CD4-positive, alpha-beta T cell treated with Interleukin-15 for 4 hours (primary cell): ENCODE results near the gene RDM1.
"Not testable (repeated sequence)": the region's sequence is repeated elsewhere in the genome, so short reads cannot be mapped to it uniquely, and the experiment has no call there.

ENCODE experiments used
- DNase-seq: peaks from one replicate; pipeline ENCODE4 v3.0.0-alpha.2; 2020; ENCODE audit warnings: low spot score

The RDM1 gene

GRCh38 chr17:35930211-35931065 is at the start of gene RDM1:
Gene RDM1 (minus strand): TSS chr17:35930773. CDS start chr17:35930727, 46 bp downstream.
- DNase-seq: peak; percentile 78

- no peak for DNase-seq
Measured at GRCh38 chr17:35978346-35978745, 47.8 kb upstream of the RDM1 start.

- no peak for DNase-seq
Measured at GRCh38 chr17:35977509-35977908, 46.9 kb upstream of the RDM1 start.

- DNase-seq: no peak
Measured at GRCh38 chr17:35973333-35974260, 43.0 kb upstream of the RDM1 start.

- no peak for DNase-seq
Measured at GRCh38 chr17:35972945-35973332, 42.4 kb upstream of the RDM1 start.

GRCh38 chr17:35972535-35972934 is 42.0 kb upstream of the RDM1 start:
- no peak for DNase-seq

- DNase-seq: no peak
Measured at GRCh38 chr17:35972066-35972465, 41.5 kb upstream of the RDM1 start.

- peak; percentile 80 for DNase-seq
Measured at GRCh38 chr17:35969558-35970380, 39.2 kb upstream of the RDM1 start.

- no peak for DNase-seq
Measured at GRCh38 chr17:35968520-35969054, 38.0 kb upstream of the RDM1 start.

- DNase-seq: no peak
Measured at GRCh38 chr17:35965272-35965671, 34.7 kb upstream of the RDM1 start.

GRCh38 chr17:35963663-35964062 is 33.1 kb upstream of the RDM1 start:
- no peak for DNase-seq

- no peak for DNase-seq
Measured at GRCh38 chr17:35953720-35954119, 23.1 kb upstream of the RDM1 start.

GRCh38 chr17:35949401-35949800 is 18.8 kb upstream of the RDM1 start:
- DNase-seq: no peak

- DNase-seq: no peak
Measured at GRCh38 chr17:35948092-35948491, 17.5 kb upstream of the RDM1 start.

GRCh38 chr17:35947156-35947585 is 16.6 kb upstream of the RDM1 start:
- DNase-seq: peak; percentile 57

GRCh38 chr17:35944151-35944550 is 13.6 kb upstream of the RDM1 start:
- no peak for DNase-seq

GRCh38 chr17:35943537-35943936 is 13.0 kb upstream of the RDM1 start, which contains the start of gene LYZL6:
Gene LYZL6 (minus strand): TSS chr17:35943713. CDS start chr17:35939356, 4,357 bp downstream.
- DNase-seq: no peak

GRCh38 chr17:35942588-35943186 is 12.1 kb upstream of the RDM1 start:
- no peak for DNase-seq

- not testable (repeated sequence) for DNase-seq
Measured at GRCh38 chr17:35938492-35938891, 7.9 kb upstream of the RDM1 start.

GRCh38 chr17:35936063-35936462 is 5.5 kb upstream of the RDM1 start:
- no peak for DNase-seq

- DNase-seq: no peak
Measured at GRCh38 chr17:35934760-35935159, 4.2 kb upstream of the RDM1 start.
